ENCODE results near the gene ATM. TPM values are rescaled to one million over a fixed set of nuclear protein-coding genes. Genes with fewer than 3 reads are reported as not detected.
"Not testable (repeated sequence)": the region's sequence is repeated elsewhere in the genome, so short reads cannot be mapped to it uniquely, and the experiment has no call there.

The ATM gene
- total RNA-seq, 1 experiment from 2014 or later = 30.3 TPM

DNA sequence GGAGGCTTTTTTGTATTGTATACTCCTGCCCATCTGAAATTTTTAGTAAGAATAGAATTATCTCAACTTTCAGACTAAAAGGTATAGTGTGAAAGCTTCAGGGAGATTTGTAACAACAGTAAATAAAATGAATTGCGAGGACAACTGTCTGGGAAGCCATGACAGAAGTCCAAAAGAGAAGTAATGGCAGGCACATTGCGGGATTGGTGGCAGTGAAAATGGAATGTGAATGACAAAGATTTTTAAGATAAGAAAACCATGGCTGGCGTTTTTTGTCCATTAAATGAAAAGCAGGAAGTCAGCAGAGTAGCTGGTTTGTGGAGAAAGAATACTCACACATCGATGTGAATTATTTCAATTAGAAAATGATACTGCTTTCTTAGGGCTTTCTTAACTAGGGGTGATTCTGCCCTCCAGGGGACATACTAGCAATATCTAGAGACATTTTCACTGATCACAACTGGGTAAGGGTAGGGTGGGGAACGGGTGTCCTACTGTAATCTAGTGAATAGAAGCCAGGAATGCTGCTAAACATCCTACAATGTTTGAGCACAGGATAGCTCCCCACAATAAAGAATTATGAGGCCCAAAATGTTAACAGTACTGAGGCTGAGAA lies 2.0 kb upstream of the ATM start:
- no peak for DNase-seq (ENCODE audit: low spot score)

DNA sequence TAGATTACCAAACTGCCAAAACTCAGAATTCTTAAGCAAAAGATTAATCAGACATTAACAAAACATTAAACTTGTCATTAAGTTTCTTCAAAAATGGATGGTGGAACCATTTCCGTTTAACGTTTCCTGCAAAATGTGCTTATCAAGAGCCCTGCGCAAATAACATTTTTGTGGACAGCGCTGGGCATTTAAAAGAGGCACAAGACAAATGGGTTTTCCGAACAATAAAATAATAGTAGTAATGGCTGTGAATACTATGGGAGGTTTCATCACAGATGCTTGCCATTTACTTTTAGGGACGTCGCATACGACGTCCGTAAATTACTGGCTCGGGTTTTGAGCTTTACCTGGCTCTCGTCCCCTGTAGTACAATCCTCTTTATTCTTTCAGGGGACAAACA lies 1.5 kb upstream of the ATM start:
- no peak for DNase-seq (ENCODE audit: low spot score)

DNA sequence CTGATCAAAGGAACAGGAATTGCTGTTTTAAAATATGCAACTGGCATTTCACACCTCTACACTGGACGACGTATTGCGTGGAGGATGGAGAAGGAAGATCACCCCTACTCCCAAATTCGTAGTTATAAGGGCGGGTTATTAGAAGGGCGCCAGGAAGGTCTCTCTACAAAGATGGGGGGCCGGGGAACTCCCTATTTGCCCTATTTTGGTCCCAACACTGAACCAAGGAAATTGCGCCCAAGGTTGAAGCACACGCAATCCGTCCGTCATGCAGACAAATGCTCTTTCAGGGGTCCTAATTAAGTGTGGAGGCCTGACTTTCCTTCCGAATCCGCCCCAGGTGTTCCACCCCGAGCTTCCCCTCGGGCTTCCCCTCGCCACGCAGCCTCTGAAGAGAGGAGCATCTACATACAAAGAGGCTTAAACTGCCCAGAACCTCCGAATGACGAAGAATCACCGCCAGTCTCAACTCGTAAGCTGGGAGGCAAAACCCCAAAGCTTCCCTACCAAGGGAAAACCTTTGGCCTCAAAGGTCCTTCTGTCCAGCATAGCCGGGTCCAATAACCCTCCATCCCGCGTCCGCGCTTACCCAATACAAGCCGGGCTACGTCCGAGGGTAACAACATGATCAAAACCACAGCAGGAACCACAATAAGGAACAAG lies 825 bp upstream of the ATM start:
- no peak for DNase-seq (ENCODE audit: low spot score)

DNA sequence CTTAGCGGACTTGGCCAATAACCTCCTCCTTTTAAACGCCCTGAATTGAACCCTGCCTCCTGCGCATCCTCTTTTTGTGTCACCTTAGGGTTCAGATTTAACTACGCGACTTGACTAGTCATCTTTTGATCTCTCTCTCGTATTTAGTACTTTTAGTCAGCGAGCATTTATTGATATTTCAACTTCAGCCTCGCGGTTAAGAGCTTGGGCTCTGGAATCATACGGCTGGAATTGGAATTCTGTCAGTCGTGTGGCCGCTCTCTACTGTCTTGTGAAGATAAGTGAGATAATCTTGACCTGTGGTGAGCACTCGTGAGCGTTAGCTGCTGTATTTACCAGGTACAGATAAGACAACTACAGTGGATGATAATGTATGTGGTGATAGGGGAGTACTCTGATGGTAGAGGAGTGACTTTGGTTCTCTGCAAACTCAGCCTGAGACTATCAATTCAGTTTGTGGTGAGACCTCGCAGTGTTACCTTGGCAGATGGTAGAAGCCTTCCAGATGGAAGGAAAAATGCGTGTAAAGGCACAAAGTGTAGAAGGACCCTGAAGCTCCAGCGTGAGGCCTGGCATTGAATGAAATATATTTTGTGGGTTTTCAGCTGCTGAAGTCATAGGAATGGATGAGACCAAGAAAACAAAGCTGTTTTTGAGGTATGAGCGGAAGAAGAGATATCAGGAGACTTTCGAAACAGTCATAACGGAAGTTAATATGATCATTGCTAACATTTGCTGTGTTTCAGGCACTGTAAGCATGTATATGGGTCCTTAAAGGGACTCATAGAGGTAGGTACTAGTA lies 682 bp downstream of the ATM start:
- peak; percentile 5 for DNase-seq (ENCODE audit: low spot score)

DNA sequence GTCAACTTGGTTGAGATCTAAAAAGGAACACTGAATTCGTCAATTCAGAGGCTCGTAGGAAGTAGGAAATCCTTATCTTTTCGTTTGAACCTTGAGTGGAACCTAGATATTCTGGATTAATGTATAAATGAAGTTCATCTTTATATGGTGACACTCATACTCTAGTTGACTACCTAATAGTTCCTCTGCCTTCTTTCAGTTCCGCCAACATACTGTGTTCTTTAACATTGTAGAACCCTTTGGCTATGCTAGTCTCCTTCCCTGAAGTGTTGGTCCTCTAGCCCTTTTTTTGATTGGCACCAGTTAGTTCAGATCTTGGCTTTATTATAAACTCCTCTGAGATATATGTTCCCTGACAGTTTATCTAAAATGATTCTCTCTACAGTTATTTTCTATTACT lies 1.5 kb downstream of the ATM start:
- no peak for DNase-seq (ENCODE audit: low spot score)

DNA sequence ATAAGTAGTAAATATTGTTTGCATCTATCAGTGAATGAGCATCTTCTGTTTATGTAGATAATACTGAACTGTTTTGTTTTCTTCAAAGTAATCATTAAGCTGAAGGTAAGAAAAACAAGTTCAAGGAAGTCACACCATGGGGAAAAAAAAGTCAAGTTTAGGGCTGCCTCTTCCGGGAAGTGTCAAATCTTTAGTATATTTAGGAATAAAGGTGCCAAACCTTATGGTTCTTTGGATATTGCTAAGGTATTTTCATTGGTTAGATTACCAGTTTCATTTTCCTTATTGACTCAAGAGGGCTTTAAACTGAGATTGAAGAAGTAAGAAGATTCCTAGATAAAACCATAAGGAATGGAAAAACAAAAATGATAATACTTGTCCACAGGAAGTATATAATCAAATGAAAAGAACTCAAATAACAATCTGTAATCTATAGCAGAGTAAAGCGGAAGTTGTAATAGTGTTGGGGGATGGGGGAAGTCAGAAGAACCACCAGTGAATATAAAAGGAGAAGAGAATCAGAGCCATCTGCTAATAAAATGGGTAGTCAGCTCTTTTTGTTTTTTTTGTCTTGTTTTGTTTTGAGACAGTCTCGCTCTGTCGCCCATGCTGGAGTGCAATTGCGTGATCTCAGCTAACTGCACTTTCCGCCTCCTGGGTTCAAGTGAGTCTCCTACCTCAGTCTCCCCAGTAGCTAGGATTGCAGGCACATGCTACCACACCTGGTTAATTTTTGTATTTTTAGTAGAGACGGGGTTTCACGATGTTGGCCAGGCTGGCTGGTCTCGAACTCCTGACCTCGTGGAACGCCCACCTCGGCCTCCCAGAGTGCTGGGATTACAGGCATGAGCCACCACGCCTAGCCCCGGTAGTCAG lies 2.3 kb downstream of the ATM start:
- DNase-seq (ENCODE audit: low spot score) = no peak

DNA sequence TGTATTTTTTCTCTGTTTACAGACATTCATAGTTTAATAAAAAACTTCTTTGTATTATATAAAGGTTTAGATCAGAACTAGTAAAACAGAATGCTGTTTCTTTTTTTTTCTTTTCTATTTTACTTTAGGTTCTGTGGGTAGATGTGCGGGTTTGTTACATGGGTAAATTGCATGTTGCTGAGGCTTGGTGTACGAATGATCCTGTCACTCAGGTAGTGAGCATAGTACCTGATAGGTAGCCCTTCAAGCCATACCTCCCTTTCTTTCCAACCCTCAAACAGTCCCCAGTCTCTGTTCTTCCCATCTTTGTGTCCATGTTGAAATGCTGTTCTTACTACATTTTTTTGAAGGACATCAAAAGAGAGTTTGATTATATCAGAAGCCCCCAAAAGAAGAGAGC lies 3.2 kb downstream of the ATM start:
- no peak for DNase-seq (ENCODE audit: low spot score)

DNA sequence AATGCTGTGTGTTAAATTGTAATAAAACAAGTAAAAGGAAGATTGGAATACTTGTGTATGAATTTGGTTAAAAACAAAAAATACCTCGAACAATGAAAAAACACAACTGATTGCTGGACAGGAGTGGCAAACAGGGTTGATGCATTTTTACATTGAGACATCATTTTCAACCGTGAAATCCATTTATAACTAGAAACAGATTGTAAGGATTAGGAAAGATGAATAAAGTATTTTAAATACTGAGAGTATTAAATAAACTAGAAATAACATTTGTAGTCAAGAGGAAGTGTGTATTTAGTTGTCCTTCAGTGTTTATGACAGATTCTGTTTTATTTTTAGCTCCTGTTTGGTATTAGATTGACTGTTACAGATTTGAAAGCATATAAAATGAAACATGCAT lies 5.4 kb downstream of the ATM start:
- DNase-seq (ENCODE audit: low spot score) = no peak

DNA sequence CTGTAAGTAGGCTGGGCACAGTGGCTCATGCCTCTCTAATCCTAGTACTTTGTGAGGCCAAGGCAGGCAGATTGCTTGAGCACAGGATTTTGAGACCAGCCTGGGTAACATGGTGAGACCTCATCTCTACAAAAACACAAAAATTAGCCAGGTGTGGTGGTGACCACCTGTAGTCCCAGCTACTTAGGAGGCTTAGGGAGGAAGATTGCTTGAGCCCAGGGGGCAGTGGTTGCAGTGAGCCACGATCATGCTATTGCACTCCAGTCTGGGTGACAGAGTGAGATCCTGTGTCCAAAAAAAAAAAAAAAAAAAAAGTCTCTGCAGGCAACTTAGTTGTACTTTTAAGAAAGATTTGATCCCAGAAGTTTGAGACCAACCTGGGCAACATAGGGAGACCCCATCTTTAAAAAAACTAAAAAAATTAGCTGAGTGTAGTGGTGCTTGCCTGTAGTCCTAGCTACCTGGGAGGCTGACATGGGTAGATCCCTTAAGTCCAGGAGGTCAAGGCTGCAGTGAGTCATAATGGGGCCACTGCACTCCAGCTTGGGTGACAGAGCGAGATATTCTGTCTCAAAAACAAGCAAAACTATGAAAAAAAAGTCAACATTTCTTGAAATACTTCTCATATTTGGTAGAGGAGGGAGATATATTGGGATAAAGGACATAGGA lies 10.5 kb downstream of the ATM start:
- no peak for DNase-seq (ENCODE audit: low spot score)

DNA sequence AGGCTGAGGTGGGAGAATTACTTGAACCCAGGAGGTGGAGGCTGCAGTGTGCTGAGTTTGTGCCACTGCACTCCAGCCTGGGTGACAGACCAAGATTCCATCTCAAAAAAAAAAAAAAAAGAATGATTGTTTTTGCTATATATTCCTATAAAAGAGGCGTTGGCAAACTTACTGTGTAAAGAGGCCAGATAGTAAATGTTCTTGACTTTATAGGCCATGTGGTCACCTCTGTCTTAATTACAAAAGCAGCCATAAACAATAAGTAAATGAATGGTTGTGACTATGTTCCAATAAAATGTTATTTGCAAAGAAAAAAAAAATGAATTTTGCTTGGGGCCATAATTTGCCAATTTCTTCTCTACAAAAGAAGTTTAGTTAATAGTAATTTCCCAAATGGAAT lies 12.3 kb downstream of the ATM start:
- DNase-seq (ENCODE audit: low spot score) = no peak

DNA sequence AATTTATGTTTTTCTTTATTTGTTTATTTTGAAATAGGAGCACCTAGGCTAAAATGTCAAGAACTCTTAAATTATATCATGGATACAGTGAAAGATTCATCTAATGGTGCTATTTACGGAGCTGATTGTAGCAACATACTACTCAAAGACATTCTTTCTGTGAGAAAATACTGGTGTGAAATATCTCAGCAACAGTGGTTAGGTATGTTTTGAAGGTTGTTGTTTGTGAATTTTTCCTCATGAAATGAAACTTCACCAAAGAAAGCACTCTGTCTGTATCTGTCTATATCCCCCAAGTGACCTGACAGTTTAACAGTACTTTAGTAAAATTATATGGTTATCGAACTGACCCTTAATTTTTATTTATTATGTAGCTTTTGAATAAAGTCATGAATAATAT lies 12.8 kb downstream of the ATM start:
- DNase-seq (ENCODE audit: low spot score) = no peak

DNA sequence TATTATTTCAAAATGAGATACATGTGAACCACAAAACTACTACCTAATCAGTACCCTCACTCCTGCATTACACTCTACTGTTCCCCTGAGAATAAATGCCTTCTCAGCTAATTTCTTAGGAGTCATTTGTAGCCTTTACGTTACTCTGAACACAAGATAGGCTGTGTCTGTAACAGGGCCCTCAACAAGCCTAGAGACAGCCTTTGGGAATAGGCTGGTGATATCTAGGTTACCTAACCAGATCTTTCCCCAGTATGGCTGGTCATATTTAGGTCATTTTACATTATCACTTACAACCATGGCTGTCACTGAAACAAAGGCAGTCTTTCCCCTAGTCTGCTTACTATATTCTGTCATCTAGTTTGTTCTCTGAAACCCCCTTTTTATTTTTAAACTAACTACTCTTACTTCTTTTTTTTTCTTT lies 14.2 kb downstream of the ATM start:
- DNase-seq (ENCODE audit: low spot score) = no peak

DNA sequence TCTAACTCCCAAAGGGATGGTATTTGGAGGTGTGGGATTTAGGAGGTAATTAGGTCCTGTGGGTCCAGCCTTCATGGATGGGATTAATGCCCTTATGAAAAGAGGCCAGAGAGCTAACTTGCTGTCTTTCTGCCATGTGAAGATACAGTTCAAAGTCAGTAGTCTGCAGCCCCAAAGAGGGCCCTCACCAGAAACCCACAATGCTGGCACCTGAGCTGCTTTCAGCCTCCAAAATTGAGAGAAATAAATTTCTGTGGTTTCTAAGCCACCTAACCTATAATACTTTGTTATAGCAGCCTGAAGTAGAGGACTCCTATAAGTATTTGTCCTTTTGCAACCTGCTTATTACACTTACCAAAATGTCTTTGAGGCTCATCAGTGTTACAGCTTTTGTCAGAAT lies 16.2 kb downstream of the ATM start:
- DNase-seq (ENCODE audit: low spot score) = no peak

DNA sequence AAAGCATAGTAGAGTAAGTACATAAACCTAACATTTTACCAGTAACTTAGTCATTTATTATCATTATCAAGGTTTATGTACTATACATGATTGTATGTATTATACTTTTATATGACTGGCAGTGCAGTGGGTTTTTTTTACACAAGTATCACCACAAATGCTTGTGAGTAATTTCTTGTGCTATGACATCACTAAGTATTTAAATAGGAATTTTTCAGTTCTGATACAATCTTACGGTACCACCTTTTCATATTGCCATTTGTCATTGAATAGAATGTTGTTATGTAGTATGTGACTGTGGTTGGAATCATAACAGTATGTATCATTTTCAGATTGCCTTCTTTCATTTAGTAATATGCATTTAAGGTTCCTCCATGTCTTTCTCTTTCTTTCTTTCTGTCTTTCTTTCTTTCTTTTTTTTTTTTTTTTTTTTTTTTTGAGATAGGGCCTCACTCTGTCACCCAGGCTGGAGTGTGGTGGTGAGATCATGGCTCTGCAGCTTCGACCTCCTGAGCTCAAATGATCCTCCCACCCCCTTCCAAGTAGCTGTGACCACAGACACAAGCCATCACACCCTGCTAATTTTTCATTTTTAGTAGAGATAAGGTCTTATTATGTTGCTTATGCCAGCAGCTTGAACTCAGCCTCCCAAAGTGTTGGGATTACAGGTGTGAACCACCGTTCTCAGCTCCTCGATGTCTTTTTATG lies 18.6 kb downstream of the ATM start:
- no peak for DNase-seq (ENCODE audit: low spot score)

DNA sequence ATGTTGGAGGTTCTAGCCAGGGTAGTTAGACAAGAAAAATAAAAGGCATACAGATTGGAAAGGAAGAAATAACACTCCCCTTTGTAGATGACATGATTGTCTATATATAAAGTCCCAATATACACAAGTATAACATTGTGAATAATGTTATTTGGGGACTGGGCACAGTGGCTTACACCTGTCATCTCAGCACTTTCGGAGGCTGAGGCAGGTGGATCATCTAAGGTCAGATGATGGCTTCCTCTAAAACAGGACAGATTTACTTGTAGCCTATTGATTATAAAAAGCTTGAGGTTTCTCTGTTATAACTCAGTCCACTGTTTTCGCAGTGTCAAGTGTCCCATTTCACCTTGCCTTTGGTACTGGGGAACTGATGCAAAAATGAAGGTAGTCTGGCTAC lies 19.6 kb downstream of the ATM start:
- DNase-seq (ENCODE audit: low spot score) = no peak

DNA sequence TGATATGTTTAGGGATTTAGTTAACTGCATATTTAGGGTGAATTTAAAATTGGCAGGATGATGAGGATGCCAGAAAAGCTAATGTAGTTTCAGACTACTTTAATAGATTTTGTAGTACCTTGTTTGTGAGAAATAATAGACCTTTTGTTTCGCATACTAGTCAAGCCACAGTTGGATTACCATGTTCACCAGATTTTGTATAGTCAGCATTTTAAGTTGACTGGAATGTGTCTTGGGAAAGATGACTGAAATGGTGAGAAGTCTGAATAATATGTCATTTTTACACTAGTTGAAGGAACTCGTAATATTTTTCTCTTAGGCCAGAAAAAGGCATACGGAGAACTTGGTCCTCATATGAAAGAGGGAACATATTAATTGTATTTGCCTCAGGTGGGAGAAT lies 23.4 kb downstream of the ATM start:
- no peak for DNase-seq (ENCODE audit: low spot score)

DNA sequence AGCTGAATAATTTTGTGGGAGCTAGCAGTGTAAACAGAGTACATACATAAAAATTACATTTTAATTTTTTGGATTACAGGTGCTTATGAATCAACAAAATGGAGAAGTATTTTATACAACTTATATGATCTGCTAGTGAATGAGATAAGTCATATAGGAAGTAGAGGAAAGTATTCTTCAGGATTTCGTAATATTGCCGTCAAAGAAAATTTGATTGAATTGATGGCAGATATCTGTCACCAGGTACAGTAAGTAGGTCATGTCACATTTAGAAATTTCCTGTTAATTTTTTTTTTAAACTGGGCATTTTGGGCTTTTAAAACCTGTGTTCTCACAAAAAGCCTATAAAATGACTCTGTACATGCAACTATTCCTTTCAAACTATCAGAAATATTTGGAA lies 24.0 kb downstream of the ATM start:
- no peak for DNase-seq (ENCODE audit: low spot score)

DNA sequence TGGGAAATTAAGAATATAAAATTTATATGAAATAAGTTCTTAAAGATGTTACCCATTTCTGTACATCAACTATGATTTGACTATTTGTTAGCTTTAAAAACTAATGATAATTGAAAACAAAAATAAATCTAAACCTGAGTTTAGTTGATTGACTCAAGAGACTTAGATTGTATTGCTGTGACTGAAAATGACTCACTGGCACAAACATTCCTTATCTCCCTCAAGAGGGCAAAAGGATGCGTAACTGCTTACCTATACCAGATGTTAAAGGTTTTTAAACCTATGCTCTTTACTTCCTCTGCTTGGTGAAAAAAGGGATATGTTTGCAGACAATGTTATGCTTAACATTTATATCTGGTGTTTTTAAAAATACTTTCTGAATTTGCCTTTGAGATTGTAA lies 30.3 kb downstream of the ATM start:
- peak; percentile 5 for DNase-seq (ENCODE audit: low spot score)

DNA sequence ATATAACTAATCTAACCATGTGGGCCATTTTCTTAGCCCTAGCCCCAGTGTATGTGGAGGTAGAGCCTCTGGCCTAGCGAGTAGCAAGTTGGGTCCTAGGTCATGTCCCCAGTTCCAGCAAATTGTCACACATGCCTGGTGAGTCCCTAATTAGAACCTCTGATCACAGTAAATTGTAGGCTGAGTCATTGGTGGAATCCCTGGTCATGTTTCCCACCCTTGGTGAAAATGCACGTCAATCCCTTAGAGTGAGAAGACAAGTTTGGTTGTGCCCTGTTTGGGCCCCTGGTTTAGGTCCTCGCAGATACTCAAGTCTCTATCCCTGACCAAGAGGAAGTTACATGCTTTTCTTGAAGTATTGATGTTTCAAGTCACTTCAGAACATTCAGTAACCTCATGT lies 46.7 kb downstream of the ATM start:
- no peak for DNase-seq (ENCODE audit: low spot score)

DNA sequence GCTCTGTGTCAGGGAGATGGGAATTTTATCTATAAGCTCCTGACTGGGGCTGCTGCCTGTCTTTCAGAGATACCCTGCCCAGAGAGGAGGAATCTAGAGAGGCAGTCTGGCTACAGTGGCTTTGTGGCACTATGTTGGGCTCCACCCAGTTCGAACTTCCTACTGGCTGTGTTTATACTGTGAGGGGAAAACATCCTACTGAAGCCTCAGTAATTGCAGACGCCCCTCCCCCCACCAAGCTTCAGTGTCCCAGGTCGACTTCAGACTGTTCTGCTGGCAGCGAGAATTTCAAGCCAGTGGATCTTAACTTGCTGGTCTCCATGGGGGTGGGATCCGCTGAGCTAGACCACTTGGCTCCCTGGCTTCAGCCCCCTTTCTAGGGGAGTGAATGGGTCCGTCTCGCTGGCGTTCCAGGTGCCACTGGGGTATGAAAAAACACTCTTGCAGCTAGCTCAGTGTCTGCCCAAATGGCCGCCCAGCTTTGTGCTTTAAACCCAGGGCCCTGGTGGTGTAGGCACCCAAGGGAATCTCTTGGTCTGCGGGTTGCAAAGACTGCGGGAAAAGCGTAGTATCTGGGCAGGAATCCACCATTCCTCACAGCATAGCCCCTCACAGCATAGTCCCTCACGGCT lies 54.2 kb downstream of the ATM start:
- not testable (repeated sequence) for DNase-seq (ENCODE audit: low spot score)

DNA sequence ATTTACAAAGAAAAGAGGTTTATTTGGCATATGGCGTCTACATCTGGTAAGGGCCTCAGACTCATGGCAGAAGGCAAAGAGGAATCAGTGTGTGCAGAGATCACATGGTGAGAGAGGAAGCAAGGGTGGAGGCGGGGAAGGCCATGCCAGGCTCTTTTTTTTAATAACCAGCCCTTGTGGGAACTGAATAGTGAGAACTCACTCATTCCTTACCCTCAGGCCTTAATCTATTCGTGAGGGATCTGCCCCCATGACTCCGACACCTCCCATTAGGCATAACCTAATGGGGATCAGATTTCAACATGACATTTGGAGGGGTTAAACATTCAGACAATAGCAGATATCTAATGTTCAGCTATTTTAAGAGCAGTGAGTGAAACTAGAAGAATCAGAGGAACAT lies 55.7 kb downstream of the ATM start:
- DNase-seq (ENCODE audit: low spot score) = no peak

Measured in A172 (cell line).